ENCODE results near the gene DUOX2.
"Not testable (repeated sequence)": the region's sequence is repeated elsewhere in the genome, so short reads cannot be mapped to it uniquely, and the experiment has no call there.

DUOX2 gene

DNA sequence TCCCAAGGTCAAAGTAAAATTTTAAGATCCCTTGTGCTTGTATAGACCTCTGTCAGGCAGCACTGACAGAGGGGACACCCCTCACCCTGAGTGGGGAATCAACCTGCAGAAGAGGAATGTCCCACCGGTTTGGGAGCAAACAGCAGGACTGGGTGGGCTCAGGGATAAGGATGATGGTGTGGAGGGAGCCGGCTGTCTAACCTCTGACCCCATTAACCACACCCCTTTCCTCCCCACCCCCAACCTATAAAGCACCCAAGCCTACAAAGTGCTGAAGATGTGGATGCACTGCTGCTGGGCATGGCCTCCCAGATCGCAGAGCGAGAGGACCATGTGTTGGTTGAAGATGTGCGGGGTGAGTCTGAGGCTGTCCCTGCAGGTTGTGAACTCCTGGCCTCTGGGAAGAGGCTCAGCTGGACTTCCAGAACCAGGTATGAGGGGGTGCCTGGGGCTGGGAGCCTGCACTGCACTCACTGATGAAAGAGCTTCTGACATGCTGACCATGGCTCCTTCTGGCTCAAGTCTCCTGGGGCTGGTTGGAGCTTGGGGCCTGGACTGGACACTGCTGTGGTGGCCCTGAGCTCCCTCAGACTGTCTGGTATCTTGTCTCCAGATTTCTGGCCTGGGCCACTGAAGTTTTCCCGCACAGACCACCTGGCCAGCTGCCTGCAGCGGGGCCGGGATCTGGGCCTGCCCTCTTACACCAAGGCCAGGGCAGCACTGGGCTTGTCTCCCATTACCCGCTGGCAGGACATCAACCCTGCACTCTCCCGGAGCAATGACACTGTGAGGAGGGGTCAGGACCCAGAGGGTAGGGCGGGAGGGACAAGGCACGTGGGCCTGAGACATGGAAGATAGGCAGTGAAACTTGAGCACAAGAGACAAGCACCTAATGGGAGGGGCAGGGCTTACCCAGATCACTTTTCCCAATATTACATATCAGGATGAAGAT lies 25.1 kb upstream of the DUOX2 start:
- DNase-seq = no peak

DNA sequence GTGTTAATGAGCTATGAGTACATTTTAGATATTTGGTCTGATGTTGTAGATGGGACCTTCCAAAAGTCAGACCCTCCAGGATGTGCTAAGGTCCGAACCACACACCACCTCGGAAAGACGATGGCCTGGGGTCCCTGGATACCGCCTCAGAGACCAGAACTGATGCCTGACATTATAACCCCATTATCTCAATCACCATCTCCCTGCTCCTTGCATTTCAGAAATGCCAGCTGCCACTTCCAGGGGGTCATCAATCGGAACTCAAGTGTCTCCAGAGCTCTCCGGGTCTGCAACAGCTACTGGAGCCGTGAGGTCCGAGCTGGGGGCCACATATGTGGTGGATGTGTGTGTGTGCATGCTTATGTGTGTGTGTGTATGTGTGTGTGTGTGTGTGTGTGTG lies 23.7 kb upstream of the DUOX2 start:
- no peak for DNase-seq

DNA sequence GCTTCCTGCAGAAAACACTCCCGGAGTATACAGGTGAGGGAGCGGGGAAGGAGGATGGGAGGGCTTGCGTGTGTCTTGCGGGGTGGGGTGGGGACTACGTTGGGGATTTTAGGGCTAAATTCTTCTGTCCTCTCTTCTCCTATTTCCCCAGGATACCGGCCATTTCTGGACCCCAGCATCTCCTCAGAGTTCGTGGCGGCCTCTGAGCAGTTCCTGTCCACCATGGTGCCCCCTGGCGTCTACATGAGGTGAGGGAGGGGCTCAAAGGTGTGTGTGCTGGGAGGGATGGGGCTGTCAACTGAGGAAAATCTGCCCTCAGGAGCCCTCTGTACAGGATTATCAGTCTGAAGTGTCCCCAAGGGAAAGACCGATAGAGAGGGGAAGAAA lies 22.4 kb upstream of the DUOX2 start:
- no peak for DNase-seq

DNA sequence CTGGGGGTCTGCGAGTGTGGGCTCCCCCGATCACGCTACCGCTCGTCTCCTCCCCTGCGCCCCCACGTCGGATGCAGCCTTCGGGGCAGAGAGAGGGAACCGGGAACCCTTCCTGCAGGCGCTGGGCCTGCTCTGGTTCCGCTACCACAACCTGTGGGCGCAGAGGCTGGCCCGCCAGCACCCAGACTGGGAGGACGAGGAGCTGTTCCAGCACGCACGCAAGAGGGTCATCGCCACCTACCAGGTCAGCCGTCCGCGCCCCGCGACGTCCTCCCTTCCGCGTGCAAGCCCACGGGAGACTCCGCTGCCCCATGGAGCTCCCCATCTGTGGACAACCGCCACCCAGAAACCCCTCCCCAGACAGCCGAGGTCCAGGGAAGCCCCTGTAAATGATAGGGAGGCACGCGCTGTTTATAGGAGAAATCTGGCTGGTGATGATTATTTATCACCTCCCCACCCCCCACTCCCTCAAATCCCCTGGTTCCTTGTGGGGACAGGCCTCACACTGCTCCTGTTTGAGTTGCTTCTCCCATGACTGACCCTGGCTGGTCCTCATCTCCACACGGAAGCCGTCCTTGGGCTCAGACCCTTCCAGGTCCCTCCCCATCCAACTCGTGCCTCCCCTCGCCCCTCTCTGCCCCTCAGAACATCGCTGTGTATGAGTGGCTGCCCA lies 21.9 kb upstream of the DUOX2 start:
- not testable (repeated sequence) for DNase-seq

DNA sequence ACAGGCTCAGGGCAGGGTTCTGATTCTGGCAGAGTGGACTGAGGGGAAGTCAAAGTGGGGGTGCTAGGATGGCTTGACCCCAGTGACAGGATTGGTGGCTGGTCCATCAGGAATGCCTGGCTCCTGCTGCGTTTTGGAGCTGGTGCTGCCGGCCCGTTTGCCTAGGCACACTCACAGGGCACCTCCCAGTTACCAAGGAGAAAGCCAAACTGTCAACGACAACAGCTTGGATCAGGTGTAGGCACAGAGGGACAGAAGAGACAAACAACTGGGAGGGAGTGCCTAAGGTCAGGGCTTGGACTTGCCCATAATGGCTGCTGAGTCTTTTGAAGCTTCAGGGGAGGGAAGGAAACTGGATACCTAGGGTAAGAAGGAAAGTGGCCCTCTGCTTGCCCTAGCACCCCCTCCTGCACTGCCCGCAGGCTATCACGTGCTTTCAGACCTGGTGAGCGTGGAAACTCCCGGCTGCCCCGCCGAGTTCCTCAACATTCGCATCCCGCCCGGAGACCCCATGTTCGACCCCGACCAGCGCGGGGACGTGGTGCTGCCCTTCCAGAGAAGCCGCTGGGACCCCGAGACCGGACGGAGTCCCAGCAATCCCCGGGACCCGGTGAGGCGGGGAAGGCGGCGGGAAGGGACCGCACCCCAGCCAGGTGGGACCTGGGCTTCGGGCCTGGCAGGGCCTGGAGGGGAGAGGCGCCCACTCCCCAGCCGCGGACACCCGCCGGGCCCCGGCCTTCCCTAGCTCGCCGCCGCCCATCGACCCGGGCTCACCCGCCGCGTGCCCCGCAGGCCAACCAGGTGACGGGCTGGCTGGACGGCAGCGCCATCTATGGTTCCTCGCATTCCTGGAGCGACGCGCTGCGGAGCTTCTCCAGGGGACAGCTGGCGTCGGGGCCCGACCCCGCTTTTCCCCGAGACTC lies 21.0 kb upstream of the DUOX2 start:
- no peak for DNase-seq

DNA sequence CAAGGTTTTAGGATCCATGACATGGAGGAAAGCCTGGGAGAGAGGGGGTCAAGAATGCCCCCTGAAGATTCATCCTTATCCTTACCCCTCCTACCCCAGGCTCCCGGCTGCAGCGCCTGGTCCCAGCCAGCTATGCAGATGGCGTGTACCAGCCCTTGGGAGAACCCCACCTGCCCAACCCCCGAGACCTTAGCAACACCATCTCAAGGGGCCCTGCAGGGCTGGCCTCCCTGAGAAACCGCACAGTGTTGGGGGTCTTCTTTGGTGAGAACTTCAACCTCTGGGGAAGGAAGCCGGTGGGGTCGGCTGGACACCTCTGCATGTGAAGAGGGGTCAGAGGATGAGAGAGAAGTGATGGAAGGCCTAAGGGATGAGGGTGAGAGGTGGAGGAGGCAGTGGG lies 20.1 kb upstream of the DUOX2 start:
- DNase-seq = no peak

DNA sequence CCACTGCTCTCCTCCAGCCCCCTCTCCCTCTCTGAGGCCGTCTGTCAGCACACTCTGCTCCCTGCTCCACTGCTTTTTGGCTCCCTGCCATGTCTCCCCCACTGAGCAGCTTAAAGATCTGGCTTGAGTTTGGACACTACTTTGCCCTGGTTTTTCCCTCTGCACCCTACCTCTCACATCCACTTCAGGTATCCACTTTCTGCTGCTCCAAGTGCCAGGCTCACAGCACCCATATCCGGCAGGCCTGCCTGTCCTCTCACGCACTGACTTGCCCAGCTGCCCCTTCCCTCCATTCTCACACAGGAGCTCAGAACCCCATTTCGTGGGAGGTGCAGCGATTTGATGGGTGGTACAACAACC lies 19.6 kb upstream of the DUOX2 start:
- DNase-seq = no peak

DNA sequence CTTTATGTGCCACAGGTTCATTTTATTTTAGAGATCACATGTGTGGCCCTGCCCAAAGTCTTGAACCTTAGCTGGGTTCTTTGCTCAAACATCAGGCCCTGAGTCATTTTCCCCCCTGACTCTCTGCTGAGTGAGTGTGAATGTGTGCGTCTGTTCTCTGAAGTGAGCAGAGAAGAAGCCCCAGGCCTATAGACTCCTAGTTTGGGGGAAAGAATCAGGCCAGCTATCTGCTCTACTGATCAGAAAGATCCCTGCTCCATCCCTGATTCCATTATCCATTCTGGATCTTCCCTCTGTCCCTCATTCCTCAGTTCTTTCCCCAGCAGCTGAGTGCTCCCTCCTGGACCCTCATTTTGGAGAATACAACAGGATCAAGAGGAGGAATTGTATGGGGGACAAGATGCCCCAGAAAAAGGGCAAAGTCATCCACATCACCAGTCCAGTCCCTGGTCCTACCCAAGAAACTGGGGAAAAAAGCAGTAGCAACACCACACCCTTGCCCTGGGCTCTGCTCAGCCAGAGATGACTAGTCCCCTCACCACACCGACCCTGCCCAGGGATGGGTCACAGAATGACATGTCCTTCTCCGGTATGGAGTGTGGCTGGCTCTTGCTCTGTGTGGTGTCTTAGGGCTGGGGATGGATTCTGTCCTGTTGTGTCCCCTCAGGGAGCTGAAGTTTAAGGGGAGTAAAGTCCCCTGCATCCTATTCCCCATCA lies 19.0 kb upstream of the DUOX2 start:
- no peak for DNase-seq

DNA sequence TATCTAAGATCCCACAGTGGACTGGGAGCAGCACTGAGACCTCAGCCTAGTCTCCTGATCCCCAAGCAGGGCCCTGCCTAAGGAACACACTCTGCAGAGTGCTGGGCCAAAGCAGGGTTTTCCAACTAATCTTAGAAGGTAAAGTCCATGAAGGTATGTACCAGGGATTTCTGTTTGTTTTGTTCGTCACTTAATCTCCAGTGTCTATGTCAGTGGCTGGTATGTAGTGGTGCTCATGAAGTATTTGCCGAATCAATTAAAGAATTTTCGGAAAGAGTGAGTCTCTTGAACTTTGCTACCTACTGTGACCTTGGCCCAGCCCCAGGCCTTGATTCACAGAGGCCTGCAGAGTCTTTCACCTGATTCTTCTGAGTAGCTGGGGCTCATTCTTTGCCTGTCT lies 17.5 kb upstream of the DUOX2 start:
- DNase-seq = no peak

DNA sequence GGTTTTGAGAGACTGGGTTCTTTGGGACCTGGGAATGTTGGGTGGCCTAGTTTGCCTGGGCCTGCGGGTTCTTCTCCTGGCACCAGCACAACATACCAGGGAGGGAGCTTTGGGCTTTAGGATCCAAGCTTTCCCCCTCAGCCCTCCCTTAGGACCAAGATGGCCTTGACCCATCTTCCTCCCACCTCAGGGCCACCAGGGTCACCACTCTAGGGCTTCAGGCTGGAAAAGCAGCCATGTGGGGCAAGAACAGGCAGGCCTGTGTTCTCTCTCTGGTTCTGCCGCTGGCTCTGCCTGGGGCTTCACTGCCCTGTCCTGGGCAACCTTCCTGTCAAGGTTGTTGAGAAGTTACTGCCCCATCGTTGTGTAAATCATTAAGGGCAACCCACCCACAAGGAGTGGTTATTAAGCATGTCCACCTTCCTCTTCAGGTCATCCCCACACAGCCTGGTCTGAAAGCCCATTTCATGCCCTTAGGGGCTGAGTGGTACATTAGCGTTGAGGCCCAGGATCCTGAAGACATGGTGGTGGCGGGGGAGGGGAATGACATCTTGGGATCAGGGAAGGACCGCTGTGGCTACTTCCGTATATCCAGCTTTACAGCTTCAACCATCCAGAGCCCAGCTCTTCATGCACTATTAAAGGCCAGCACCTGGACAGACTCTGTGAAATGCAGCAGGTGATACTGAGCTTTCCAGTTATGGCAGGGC lies 16.5 kb upstream of the DUOX2 start:
- DNase-seq = no peak

DNA sequence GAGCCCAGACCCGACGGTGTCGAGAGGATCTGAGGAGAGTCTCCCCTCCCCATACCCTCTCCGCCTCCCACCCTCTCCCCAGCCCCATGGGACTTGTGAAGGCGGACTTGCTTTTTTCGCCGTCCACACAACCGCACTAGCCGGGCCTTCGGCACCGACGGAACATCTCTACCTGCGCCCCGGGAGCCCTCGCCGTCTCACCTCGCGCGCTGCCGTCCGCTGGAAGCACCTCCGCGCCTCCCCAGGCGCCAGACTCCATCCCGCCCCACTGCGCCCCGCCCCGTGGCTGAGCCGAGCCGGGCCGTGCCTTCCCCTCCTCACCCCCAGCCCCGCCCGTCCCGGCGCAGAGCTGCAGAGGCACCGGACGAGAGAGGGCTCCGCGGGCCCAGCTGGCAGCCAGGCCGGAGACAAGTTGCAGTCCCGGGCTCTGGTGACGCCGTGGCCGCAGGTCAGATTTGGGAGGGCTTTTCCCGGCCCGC lies 15.7 kb upstream of the DUOX2 start, which contains the start of the genes DUOX1 and DUOXA1:
TSS of gene DUOX1 (plus strand) at position 344 of the 479 bp plus-strand sequence. CDS start 1,973 bp downstream, outside the sequence.
TSS of gene DUOXA1 (minus strand) at position 229 of the 479 bp plus-strand sequence. CDS start 6,865 bp downstream, outside the sequence.
- DNase-seq = no peak

DNA sequence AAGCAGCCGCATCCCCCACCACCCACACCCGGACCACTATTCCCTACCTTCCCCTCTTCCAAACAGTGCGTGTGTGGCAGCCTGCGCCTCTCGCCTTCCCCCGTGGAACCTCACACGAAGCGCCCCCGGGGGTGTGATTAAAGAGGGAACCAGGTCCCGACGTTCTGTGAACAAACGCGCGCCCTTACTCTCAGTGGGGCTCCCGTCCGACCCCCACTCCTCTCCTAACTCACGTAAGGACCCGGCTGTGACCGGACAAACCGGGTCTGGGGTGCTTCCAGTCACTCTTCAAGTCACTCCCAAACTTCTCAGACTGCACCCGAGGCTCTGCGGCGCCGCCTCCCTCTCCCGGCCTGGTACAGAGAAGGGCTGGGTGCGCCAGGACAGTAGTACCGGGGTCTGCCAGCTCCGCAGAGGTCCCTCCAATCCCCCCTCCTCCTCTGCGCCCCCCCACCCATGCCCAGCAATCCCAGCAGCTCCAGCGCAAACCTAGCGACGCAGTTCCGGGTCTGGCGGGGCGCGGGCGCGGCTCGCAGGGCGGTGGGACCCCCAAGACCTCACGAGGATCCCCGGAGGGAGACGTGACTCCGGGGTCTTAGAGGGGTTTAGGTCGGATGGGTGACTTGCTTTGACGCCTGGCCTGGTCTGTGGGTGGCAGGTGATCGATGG lies 15.1 kb upstream of the DUOX2 start:
- DNase-seq = no peak

DNA sequence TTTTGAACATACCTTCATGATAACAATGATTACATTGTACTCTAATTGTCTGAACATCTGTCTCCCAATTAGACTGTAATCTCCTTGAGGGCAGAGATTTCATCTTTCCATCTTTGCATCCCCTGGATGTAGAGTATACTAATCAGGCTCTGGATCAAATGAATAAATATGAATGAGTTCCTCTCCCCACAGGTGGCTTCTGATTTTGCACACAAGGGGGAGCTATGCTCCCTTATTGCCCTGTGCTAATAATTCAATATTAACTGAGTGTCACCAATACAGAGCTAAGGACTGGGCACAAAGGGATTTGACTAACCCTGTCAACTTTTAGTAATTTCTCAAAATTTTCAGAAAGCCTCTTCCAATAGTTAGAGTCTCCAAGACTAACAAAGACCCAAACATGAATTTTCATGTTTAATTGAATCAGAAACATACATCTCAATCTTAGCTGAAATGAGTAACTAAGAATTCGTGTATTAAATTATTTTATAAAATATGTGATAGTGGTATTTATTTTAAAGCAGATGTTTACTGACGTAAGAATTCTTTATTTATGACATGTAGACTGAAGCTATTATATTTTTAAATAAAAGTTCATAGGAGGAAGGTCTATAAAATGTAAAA lies 12.7 kb upstream of the DUOX2 start:
- peak; percentile 1 for DNase-seq

DNA sequence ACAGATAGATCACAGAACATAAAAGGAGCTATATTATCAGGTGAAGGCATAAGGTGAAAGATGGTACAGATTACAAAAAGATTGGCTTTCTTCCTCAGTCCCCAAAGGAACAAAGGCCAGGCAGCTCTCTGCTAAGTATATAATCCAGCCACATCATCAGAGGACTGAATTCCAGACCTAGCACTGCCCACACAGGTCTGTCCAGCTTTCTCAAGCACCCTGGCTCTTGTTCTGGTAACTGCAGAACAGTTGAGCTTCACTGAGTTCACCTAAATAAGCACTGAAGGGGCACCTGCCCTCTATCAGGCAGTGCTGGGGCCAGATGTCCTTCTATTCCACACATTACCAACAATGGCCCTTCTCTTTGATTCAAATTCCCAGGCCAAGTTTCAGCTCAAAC lies 9.4 kb upstream of the DUOX2 start:
- DNase-seq = no peak

DNA sequence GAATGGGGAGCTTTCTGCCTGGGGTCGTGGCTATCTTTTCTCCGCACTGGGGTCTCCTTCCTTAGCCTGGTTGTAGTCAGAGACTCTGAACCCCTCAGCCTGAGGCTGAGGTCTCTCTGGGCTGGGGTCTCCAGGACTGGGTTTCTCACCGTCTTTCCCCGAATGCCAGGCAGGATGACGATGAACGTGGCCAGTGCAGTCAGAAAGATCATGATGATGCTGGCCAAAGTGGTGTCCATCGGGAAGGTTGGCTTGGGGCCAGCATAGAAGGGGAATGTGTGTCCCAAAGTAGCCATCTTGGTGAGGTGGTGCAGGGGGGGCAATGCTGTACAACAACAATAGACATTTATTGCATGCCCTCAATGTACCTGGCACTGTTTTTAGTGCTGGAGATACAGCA lies 8.7 kb upstream of the DUOX2 start:
- DNase-seq = no peak

DNA sequence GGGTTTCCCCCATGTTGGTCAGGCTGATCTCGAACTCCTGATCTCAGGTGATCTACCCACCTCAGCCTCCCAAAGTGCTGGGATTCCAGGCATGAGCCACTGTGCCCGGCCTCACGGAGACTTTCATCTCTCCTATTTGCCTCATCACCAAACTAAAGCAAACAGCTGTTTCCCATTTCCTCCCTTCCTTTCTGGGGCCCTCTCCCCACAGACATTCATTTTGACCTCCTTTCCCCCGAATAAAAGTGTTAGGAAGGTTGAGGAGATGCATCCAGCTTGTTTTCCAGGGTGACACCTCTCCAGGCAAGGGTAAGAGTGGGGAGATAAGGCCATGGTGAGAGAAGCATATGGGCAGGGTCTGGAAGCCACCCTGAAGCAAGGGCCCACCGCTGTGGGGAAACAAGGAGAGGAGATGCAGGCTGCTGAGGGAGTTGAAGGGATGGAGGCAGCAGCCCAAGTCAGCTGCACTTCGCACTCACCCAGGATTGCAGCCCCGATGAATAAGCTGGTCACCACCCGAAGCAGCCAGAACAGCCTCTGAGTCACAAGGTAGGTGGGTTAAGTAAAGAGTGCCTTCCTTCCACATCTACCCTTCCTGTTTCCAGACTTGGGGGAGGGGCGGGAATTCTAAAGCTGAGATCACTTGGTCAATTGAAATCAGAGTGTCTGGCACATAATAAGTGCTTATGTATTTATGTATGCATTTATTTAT lies 7.9 kb upstream of the DUOX2 start:
- DNase-seq = peak; percentile 2

DNA sequence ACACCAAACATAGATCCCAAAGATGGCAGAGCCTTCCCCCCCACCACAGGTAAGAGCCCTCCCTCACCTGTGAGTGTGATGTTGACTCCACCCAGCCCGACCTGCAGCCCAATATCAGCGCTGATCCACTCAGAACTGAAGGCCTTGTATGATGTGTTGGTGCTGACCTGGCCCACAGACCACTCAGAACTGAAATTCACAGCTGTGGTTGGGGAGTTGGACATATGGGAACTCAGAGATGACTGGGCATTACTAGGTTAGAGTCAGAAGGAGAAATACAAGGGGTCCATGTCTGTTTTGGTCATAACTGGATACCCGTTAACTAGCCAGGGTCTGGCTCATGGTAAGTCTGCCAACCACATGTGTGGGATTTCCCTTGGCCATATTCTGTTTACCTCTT lies 7.0 kb upstream of the DUOX2 start:
- DNase-seq = no peak

DNA sequence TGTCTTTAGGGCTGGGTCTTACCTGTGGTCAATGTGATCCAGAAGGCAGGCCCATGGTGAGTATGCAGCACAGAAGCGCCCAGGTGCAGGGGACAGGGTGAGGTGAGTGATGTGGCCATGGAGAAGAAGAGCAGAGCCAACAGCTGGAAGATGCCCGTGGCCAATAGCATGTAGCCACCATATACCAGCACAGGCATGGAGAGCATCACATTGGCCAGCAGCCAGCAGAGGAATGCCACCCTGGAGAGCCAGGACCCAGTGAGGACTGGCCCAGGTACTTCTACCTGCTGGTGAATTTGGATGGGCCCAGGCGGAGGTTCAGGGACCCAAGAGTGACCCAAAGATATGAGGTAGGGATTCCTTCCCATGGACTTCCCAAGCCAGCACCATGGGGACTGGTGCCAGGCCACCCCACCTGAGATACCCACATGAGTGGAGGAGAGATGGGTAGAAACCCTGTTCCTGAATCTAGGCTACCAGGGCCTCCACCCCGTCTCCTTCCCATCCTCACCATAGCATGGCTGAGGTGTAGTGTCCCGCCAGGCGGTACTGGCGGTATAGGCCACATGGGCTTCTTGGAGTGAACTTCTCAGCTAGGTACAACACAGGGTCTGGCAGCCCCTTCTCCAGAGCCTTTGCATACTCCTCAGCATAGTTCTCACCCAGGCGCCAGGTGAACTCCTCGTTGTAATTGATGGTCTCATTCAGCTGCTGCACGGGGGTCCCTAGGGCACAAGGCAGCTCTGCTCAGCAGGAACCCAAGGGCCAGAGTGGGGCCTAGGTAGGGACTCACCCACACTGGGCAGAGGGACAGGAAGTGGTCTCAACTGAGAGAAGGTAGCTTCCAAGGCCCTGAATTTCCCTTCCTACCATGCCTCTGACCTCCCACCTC lies 6.4 kb upstream of the DUOX2 start:
- DNase-seq = no peak

DNA sequence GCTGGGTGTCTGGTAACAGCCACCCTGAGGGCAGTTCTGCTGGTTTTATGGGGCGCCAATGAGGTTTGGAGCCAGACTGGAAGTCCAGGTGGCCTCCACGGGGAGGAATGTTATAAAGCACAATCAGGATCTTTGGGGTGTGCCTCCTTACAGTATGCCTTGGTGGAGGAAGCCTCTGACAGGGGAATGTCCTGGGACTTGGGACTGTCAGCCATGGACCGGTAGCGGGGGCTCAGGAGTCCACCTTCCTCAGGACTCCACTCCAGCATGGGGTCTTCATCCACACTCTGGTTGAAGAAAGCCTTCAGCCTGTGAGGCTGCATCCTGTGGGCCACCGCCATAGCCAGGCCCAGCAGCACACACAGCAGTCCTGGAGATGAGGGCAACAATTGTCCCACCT lies 5.0 kb upstream of the DUOX2 start:
- DNase-seq = no peak
